Chondrocyte (in vitro differentiated cells): ENCODE measurements around the gene CASZ1. TPM values are rescaled to one million over a fixed set of nuclear protein-coding genes. Genes with fewer than 3 reads are reported as not detected.
A peak's percentile ranks its signal among the peaks of the same experiment; 100 is the strongest.

ENCODE experiments used
- DNase-seq: peaks from one replicate; pipeline ENCODE4 v3.0.0; 2021; ENCODE audit warnings: mixed read lengths, low spot score
- H3K27ac Mint-ChIP-seq: one replicate; pipeline ENCODE4 v1.8.0; 2021; ENCODE audit warnings: mild to moderate bottlenecking, moderate library complexity, mixed read lengths; ENCODE audit not compliant: unreplicated experiment
- H3K27me3 Mint-ChIP-seq: 2 replicates; pipeline ENCODE4 v1.8.0; 2021; ENCODE audit warnings: low read depth, mixed read lengths
- H3K36me3 Mint-ChIP-seq: 2 replicates; pipeline ENCODE4 v1.8.0; 2021; ENCODE audit warnings: low read depth, mixed read lengths
- H3K4me1 Mint-ChIP-seq: 2 replicates; pipeline ENCODE4 v1.8.0; 2021; ENCODE audit warnings: low read depth, mild to moderate bottlenecking, mixed read lengths
- H3K4me3 Mint-ChIP-seq: one replicate; pipeline ENCODE4 v1.8.0; 2021; ENCODE audit warnings: mild to moderate bottlenecking, moderate library complexity, mixed read lengths; ENCODE audit not compliant: unreplicated experiment
- H3K9me3 Mint-ChIP-seq: 2 replicates; pipeline ENCODE4 v1.8.0; 2021; ENCODE audit warnings: low read depth, mixed read lengths
- CTCF ChIP-seq: fragments of 200-600 bp; sonication (generic); IDR thresholded peaks from 2 replicates; pipeline ENCODE4 v1.5.0; 2021; ENCODE audit warnings: antibody characterized with exemption, mild to moderate bottlenecking, moderate library complexity
- total RNA-seq: library from RNA; stranded (reverse); gene quantifications from 3 replicates; pipeline ENCODE4 v1.2.1, GENCODE V29; 2021

The CASZ1 gene
- total RNA-seq, 1 donor from 2014 or later, result 4.1 TPM

- H3K4me1 Mint-ChIP-seq, result no peaks in the 10 kb centered on the region
Measured at GRCh38 chr1:10815858-10816195, 19.4 kb upstream of the CASZ1 start.

GRCh38 chr1:10814976-10815857 lies 18.8 kb upstream of the CASZ1 start:
- no peaks in the 10 kb centered on the region for H3K36me3 Mint-ChIP-seq
- no peaks in the 10 kb centered on the region for H3K4me1 Mint-ChIP-seq
- H3K9me3 Mint-ChIP-seq, result no peaks in the 10 kb centered on the region
- DNase-seq, result peak; percentile 48
- TF ChIP-seq CTCF, result no peak
- H3K27ac Mint-ChIP-seq, result no peak overlapping the region
- H3K4me3 Mint-ChIP-seq, result no peak overlapping the region
- peaks cover 24% of the 10 kb centered on the region for H3K27me3 Mint-ChIP-seq

More at GRCh38 chr1:10815858-10816195, 19.4 kb upstream of the CASZ1 start:
- Mint-ChIP-seq H3K27ac (no peak overlapping the region), H3K4me3 (no peak overlapping the region), H3K27me3 (peaks cover 19% of the 10 kb centered on the region), H3K9me3 (no peaks in the 10 kb centered on the region), H3K36me3 (no peaks in the 10 kb centered on the region)
- no peak for DNase-seq
- no peak for TF ChIP-seq CTCF

GRCh38 chr1:10814312-10814711 lies 17.9 kb upstream of the CASZ1 start:
- no peak for TF ChIP-seq CTCF
- Mint-ChIP-seq H3K27me3 (peaks cover 32% of the 10 kb centered on the region), H3K9me3 (no peaks in the 10 kb centered on the region), H3K36me3 (no peaks in the 10 kb centered on the region), H3K27ac (no peak overlapping the region), H3K4me1 (no peaks in the 10 kb centered on the region), H3K4me3 (no peak overlapping the region)
- peak; percentile 3 for DNase-seq

GRCh38 chr1:10813799-10814198 lies 17.4 kb upstream of the CASZ1 start:
- Mint-ChIP-seq H3K27me3 (peaks cover 35% of the 10 kb centered on the region), H3K4me3 (no peak overlapping the region), H3K4me1 (no peaks in the 10 kb centered on the region), H3K36me3 (no peaks in the 10 kb centered on the region), H3K9me3 (no peaks in the 10 kb centered on the region), H3K27ac (no peak overlapping the region)
- no peak for TF ChIP-seq CTCF
- DNase-seq, result no peak

GRCh38 chr1:10812387-10812915 lies 16.0 kb upstream of the CASZ1 start:
- Mint-ChIP-seq H3K27ac (no peak overlapping the region), H3K27me3 (peaks cover 45% of the 10 kb centered on the region), H3K9me3 (no peaks in the 10 kb centered on the region), H3K4me3 (no peak overlapping the region), H3K36me3 (peaks cover 1% of the 10 kb centered on the region), H3K4me1 (no peaks in the 10 kb centered on the region)
- DNase-seq, result no peak
- TF ChIP-seq CTCF, result no peak
